Fibroblast of the aortic adventitia (primary cell): Measurements from ENCODE around the gene MROH9. TPM values are rescaled to one million over a fixed set of nuclear protein-coding genes. Genes with fewer than 3 reads are reported as not detected.

Experiments used
- DNase-seq: peaks from one replicate; pipeline ENCODE4 v3.0.0-alpha.2; 2010; ENCODE audit warnings: low read depth
- H3K4me3 ChIP-seq: 2 replicates; pipeline ENCODE4 v1.5.1; 2011; ENCODE audit warnings: low read depth, mild to moderate bottlenecking, control low read depth, low read length, moderate library complexity
- CTCF ChIP-seq: IDR thresholded peaks from 2 replicates; pipeline ENCODE4 v1.5.1; 2011; ENCODE audit warnings: mild to moderate bottlenecking, low read length, control low read depth, inconsistent platforms; ENCODE audit not compliant: insufficient read depth
- total RNA-seq: library from RNA; depleted of rRNA; stranded (reverse); fragments of >200 nt; gene quantifications from 2 replicates; pipeline ENCODE4 v1.2.3, GENCODE V29; 2012; ENCODE audit warnings: low replicate concordance

The MROH9 gene
- 0.27 and 0.49 TPM in 2 replicates for total RNA-seq

GRCh38 chr1:170935231-170935630 is at the start of gene MROH9:
MROH9 (plus strand) TSS chr1:170935534; CDS start chr1:170945557, 10,023 bp downstream.
- DNase-seq = no peak
- TF ChIP-seq CTCF = no peak
- H3K4me3 ChIP-seq = no peak within 1 kb of the TSS

- peak; percentile 68 for DNase-seq
- TF ChIP-seq CTCF = no peak
These were observed 49.8 kb upstream of the MROH9 start for GRCh38 chr1:170885551-170885950.

GRCh38 chr1:170886460-170886859 is 48.9 kb upstream of the MROH9 start:
- TF ChIP-seq CTCF = no peak
- H3K4me3 ChIP-seq = no peak overlapping the region
- no peak for DNase-seq

More at GRCh38 chr1:170885551-170885950, 49.8 kb upstream of the MROH9 start:
- no peak overlapping the region for H3K4me3 ChIP-seq

GRCh38 chr1:170887726-170888125 is 47.6 kb upstream of the MROH9 start:
- TF ChIP-seq CTCF = no peak
- no peak overlapping the region for H3K4me3 ChIP-seq
- peak; percentile 30 for DNase-seq

GRCh38 chr1:170891872-170892271 is 43.5 kb upstream of the MROH9 start:
- no peak overlapping the region for H3K4me3 ChIP-seq
- TF ChIP-seq CTCF = no peak
- DNase-seq = no peak

GRCh38 chr1:170893655-170894297 is 41.6 kb upstream of the MROH9 start:
- no peak overlapping the region for H3K4me3 ChIP-seq
- no peak for TF ChIP-seq CTCF
- DNase-seq = peak; percentile 43

GRCh38 chr1:170903961-170904360 is 31.4 kb upstream of the MROH9 start:
- no peak for TF ChIP-seq CTCF
- DNase-seq = no peak
- no peak overlapping the region for H3K4me3 ChIP-seq
